Activated naive CD8-positive, alpha-beta T cell treated with anti-CD3 and anti-CD28 coated beads, Interleukin-2, amount 10 ng/mL, durations not matched to agents 7 days and 5 days (primary cell): ENCODE measurements around the gene CHERP. TPM values are rescaled to one million over a fixed set of nuclear protein-coding genes. Genes with fewer than 3 reads are reported as not detected.
A peak's percentile ranks its signal among the peaks of the same experiment; 100 is the strongest.
"Not testable (repeated sequence)": the region's sequence is repeated elsewhere in the genome, so short reads cannot be mapped to it uniquely, and the experiment has no call there.

Experiments used
- ATAC-seq: fragments of 150-1000 bp; cut with Tn5 transposase; one replicate; pipeline ENCODE4 v1.10.0; 2021; ENCODE audit warnings: low read depth, moderate library complexity
- POLR2A ChIA-PET: fragments of 350-600 bp; sonication (Branson Sonifier 250); formaldehyde crosslinking; loops from one replicate; lab custom pipeline; 2021; ENCODE audit warnings: antibody characterized with exemption; lab: Charles Lee
- DNase-seq: peaks from one replicate; pipeline ENCODE4 v3.0.0; 2021
- H3K27ac Mint-ChIP-seq: one replicate; pipeline ENCODE4 v1.8.0; 2022; ENCODE audit warnings: mild to moderate bottlenecking, mixed read lengths
- H3K27me3 Mint-ChIP-seq: one replicate; pipeline ENCODE4 v1.8.0; 2022; ENCODE audit warnings: mild to moderate bottlenecking, moderate library complexity, mixed read lengths
- H3K36me3 Mint-ChIP-seq: one replicate; pipeline ENCODE4 v1.8.0; 2021; ENCODE audit warnings: mild to moderate bottlenecking, mixed read lengths
- H3K4me1 Mint-ChIP-seq: one replicate; pipeline ENCODE4 v1.8.0; 2021; ENCODE audit warnings: mixed read lengths
- H3K4me3 Mint-ChIP-seq: one replicate; pipeline ENCODE4 v1.8.0; 2022; ENCODE audit warnings: mild to moderate bottlenecking, moderate library complexity, mixed read lengths
- H3K9me3 Mint-ChIP-seq: one replicate; pipeline ENCODE4 v1.8.0; 2021; ENCODE audit warnings: mixed read lengths
- total RNA-seq, 2 experiments: library from RNA; stranded (reverse); gene quantifications; one replicate each; pipeline ENCODE4 v1.2.3, GENCODE V29; 2021

CHERP gene
- total RNA-seq, 2 experiments from 2014 or later, result 65.5 to 67.0 TPM

DNA sequence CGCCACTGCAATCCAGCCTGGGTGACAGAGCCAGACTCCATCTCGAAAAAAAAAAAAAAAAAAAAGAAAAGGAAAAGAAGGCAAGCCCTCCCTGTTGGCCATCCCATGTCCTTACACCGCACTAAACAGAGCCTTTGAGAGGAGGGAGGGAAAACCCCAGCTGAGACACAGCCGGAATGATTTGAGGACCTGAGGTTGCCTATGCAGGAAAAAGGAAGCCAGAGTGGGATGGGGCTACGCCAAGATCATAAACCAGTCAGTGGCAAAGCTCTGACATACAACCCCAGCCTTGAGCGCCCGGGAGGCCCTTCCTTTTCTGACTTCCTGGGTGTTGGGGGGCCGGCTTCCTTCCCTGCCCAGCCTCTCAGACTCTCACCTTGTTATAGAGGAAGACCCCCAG, 12.5 kb upstream of the CHERP start:
- Mint-ChIP-seq H3K27ac (peak overlapping the region; percentile 25), H3K9me3 (no peaks in the 10 kb centered on the region), H3K4me1 (peaks cover 11% of the 10 kb centered on the region), H3K36me3 (peaks cover 36% of the 10 kb centered on the region), H3K27me3 (no peaks in the 10 kb centered on the region), H3K4me3 (no peak overlapping the region)
- DNase-seq, result no peak
- no peak for ATAC-seq
- POLR2A ChIA-PET, result no interaction called here

DNA sequence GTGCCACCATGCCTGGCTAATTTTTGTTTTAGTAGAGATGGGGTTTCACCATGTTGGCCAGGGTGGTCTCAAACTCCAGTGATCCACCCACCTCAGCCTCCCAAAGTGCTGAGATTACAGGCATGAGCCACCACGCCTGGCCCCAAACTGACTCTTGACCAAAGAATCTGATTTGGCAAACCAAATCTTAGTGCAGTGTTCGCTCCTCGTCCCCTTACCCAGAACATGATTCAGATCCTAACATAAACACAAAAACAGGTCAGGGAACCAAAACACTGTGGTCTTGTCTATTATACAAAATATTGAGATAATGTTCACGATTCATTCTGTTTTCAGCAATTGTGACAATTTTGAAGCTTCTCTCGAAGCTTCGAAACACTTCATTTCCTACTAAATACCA, 9.7 kb upstream of the CHERP start:
- not testable (repeated sequence) for ATAC-seq, DNase-seq, H3K27ac Mint-ChIP-seq, H3K27me3 Mint-ChIP-seq, H3K9me3 Mint-ChIP-seq, H3K4me3 Mint-ChIP-seq
- H3K4me1 Mint-ChIP-seq, result peaks cover 16% of the 10 kb centered on the region
- peaks cover 23% of the 10 kb centered on the region for H3K36me3 Mint-ChIP-seq
- POLR2A ChIA-PET, result interaction anchor here (0.7 to 1.2 kb wide), 2 partner anchors 12 to 252 kb away, joined by 4 read pairs; no protein-coding TSS in a partner anchor

DNA sequence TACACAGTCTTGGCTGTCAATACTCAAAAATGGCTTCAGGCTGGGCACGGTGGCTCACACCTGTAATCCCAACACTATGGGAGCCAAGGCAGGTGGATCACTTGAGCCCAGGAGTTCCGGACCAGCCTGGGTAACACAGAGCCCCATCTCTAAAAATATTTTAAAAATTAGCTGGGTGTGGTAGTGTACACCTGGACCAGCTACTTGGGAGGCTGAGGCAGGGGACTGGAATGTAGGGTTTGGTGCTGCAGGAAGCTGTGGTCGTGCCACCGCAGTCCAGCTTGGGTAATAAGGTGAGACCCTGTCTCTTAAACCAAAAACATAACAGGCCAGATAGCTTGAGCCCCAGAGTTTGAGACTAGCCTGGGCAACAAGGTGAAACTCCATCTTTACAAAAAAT, 6.7 kb upstream of the CHERP start:
- Mint-ChIP-seq H3K36me3 (peaks cover 24% of the 10 kb centered on the region), H3K4me1 (peaks cover 20% of the 10 kb centered on the region), H3K27me3 (no peaks in the 10 kb centered on the region), H3K4me3 (no peak overlapping the region), H3K9me3 (no peaks in the 10 kb centered on the region), H3K27ac (no peak overlapping the region)
- ATAC-seq (no peak), DNase-seq (no peak)
- POLR2A ChIA-PET, result no interaction called here

DNA sequence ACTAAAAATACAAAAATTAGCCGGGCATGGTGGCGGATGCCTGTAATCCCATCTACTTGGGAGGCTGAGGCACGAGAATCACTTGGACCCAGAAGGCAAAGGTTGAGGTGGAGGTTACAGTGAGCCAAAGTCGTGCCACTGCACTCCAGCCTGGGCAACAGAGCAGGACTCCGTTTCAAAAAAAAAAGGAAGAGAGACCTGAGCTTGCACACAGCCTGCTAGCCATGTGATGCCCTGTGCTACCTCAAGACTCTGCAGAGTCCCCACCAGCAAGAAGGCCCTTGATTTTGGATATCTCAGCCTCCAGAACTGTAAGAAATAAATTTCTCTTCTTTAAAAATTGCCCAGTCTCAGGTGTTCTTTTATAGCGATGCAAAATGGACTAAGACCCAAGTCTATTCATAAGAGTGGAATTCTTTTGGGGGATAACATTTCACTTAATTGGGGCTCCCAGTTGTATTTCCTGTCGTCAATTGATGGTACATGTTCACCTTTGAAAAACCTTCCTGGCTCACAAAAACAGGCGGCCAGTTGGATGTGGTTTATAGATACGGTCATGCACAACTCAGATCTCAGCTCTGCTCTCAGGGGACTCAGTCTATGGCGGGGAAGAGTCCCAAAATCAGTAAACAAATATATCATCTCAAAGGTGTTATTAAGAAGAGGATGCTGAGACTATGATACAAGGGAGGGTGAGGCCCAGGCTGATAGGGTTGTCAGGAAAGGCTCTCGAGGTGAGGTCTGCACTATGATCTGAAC, 2.4 kb upstream of the CHERP start:
- Mint-ChIP-seq H3K4me3 (peak overlapping the region; percentile 44), H3K36me3 (peaks cover 25% of the 10 kb centered on the region), H3K27ac (peak overlapping the region; percentile 35), H3K4me1 (peaks cover 36% of the 10 kb centered on the region), H3K27me3 (no peaks in the 10 kb centered on the region), H3K9me3 (no peaks in the 10 kb centered on the region)
- POLR2A ChIA-PET, result interaction anchor here (0.6 to 2.1 kb wide), 2 partner anchors 48 to 83 kb away, joined by 6 to 9 read pairs; partner anchors contain the start of gene MED26
- ATAC-seq (no peak), DNase-seq (no peak)

DNA sequence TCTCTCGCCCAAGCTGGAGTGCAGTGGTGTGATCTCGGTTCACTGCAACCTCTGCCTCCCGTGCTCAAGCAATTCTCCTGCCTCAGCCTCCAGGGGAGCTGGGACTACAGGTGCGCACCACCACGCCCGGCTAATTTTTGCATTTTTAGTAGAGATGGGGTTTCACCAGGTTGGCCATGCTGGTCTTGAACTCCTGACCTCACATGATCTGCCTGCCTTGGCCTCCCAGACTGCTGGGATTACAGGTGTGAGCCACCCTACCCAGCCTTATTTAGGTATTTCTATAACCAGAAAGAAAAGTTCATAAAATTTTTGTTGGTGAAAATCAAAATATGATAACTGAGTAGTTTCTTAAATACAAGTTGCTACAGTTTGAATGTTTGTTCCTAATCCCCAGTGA, 1.5 kb upstream of the CHERP start:
- peak overlapping the region; percentile 95 for H3K4me3 Mint-ChIP-seq
- POLR2A ChIA-PET, result interaction anchor here (0.6 to 2.5 kb wide), 8 partner anchors 27 to 117 kb away, joined by 3 to 28 read pairs (median 7); partner anchors contain the start of genes MED26 and TMEM38A
- not testable (repeated sequence) for ATAC-seq, DNase-seq, H3K27me3 Mint-ChIP-seq, H3K9me3 Mint-ChIP-seq
- peak overlapping the region; percentile 87 for H3K27ac Mint-ChIP-seq
- peaks cover 32% of the 10 kb centered on the region for H3K36me3 Mint-ChIP-seq
- H3K4me1 Mint-ChIP-seq, result peaks cover 36% of the 10 kb centered on the region

DNA sequence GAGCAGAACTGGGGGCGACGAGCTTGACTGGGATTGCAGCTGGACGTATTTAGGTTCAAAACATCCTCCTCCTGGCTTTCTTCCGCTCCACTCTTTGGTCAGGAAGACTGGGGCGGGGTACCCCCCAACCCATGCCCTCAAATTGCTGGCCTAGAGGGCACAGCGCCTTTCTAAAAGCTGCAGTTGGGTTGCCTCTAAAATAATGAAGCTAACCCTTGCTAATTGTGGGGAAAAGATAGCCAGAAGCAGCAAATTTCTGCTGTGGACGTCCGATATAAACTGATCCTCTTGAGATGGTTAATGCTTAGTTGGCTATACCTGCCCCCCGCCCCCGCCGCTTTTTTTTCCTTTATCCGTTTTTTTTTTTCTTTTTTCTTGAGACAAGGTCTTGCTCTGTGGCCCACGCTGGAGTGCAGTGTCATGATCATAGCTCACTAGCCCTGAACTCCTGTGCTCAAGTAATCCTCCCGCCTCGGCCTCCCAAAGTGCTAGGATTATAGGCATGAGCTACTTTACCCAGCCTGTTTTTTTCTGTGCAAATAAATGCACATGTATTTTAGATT, 754 bp upstream of the CHERP start:
- ATAC-seq, result no peak
- H3K27ac Mint-ChIP-seq, result peak overlapping the region; percentile 87
- H3K27me3 Mint-ChIP-seq, result no peaks in the 10 kb centered on the region
- no peaks in the 10 kb centered on the region for H3K9me3 Mint-ChIP-seq
- no peak for DNase-seq
- H3K36me3 Mint-ChIP-seq, result peaks cover 38% of the 10 kb centered on the region
- H3K4me1 Mint-ChIP-seq, result peaks cover 41% of the 10 kb centered on the region
- peak overlapping the region; percentile 95 for H3K4me3 Mint-ChIP-seq
- POLR2A ChIA-PET, result interaction anchor here (0.7 to 2.5 kb wide), 13 partner anchors 22 to 118 kb away, joined by 3 to 28 read pairs (median 5); partner anchors contain the start of genes MED26, SLC35E1 and TMEM38A

DNA sequence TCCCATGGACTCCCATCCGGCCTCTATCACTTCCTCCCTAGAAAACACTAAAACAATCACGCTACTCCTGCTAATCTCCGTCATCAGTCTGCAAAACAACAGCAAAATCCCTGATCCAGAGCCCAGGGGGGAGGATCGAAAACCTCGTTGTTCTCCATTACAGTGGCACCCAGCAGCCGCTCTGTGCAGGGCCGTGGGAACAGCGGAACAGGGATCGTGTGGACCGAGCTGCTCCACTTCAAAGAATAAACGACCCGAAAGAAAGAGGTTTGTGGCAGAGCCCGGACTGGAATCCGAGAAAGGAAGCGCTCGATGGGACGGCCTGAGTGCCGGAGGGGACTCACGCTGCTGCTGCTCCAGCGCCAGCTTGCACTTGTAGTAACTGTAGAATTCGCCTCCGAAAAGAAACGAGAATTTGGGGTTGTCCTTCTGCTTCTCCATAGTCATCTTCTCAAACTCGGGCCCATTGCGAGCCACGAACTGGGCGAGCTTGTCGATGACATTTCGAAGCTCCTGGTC, 652 bp downstream of the CHERP start:
- ATAC-seq, result peak; percentile 3
- H3K9me3 Mint-ChIP-seq, result no peaks in the 10 kb centered on the region

DNA sequence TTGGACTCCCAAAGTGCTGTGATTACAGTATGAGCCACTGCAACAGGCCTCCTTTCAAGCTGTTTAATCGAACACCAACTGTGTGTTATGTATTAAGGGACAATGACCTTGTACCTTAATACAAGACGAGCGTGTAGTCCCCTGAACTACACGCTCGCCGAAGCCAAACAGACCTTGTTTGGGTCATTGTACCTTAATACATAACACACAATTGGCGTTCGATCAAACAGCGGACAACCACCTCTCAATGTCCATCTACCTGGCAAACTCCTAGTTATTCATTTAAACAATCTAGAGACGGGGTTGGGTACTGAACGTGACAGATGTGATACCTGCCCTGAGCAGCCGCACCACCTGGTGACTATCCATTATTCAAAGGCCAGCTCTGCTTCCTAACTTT, 1.3 kb downstream of the CHERP start:
- no peak for ATAC-seq
- Mint-ChIP-seq H3K4me1 (peaks cover 40% of the 10 kb centered on the region), H3K9me3 (no peaks in the 10 kb centered on the region), H3K36me3 (peaks cover 44% of the 10 kb centered on the region), H3K27me3 (no peaks in the 10 kb centered on the region), H3K27ac (peak overlapping the region; percentile 80), H3K4me3 (peak overlapping the region; percentile 95)
- DNase-seq, result no peak
- POLR2A ChIA-PET, result interaction anchor here (0.7 to 1.4 kb wide), 3 partner anchors 26 to 44 kb away, joined by 3 to 4 read pairs (median 3); no protein-coding TSS in a partner anchor

More for the DNA sequence above, 652 bp downstream of the CHERP start:
- H3K4me1 Mint-ChIP-seq, result peaks cover 40% of the 10 kb centered on the region
- peaks cover 43% of the 10 kb centered on the region for H3K36me3 Mint-ChIP-seq
- DNase-seq, result no peak
- H3K27ac Mint-ChIP-seq, result peak overlapping the region; percentile 80
- POLR2A ChIA-PET, result interaction anchor here (0.7 to 2.5 kb wide), 6 partner anchors 25 to 86 kb away, joined by 3 to 28 read pairs (median 4); partner anchors contain the start of gene MED26
- H3K27me3 Mint-ChIP-seq, result no peaks in the 10 kb centered on the region
- peak overlapping the region; percentile 95 for H3K4me3 Mint-ChIP-seq

DNA sequence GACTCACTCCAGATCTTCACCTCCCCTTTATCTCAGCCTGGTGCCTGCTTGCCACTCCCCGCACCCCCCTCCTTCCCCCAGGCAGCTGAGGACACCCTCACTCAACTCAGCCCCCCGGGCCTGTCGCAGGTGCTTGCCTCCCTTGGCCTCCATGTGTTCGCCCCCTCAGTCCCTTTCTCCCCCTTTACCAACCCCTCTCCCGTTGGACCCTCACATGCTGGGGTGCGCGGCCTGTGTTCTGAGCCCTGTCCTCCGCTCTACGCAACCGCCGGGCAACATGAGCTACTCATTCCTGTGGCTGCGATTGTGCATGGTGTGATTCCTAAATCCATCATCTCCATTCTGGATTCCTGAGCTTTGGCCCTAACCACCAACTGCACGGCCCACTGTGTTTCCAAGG, 5.1 kb downstream of the CHERP start:
- Mint-ChIP-seq H3K27ac (peak overlapping the region; percentile 44), H3K4me3 (no peak overlapping the region), H3K36me3 (peaks cover 44% of the 10 kb centered on the region), H3K9me3 (no peaks in the 10 kb centered on the region), H3K4me1 (peaks cover 23% of the 10 kb centered on the region), H3K27me3 (no peaks in the 10 kb centered on the region)
- POLR2A ChIA-PET, result interaction anchor here (1.2 kb wide), 1 partner anchor 135 kb away, joined by 3 read pairs; no protein-coding TSS in a partner anchor
- ATAC-seq (no peak), DNase-seq (no peak)

DNA sequence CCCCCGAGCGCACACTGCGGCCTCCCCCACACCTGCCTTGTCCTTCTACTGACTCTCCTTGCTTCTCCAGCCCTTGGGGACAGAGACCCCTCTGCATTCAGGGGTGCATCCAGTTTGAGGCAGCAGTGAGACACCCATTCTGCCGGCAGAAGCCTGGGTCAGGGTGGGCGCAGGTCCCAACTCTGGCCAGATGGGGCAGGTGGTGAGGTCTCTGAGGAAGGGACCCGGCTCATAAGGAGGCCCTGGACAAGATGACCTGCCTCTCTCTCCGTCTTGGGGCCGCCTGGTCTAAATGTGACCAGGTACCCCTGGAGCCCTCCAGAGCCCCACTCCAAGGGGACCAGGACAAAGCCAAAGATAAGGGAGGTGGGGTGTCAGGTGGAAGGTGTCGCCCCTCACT, 6.1 kb downstream of the CHERP start:
- Mint-ChIP-seq H3K4me1 (peaks cover 18% of the 10 kb centered on the region), H3K27ac (no peak overlapping the region), H3K36me3 (peaks cover 45% of the 10 kb centered on the region), H3K27me3 (no peaks in the 10 kb centered on the region), H3K9me3 (no peaks in the 10 kb centered on the region), H3K4me3 (no peak overlapping the region)
- POLR2A ChIA-PET, result no interaction called here
- no peak for DNase-seq
- ATAC-seq, result no peak

DNA sequence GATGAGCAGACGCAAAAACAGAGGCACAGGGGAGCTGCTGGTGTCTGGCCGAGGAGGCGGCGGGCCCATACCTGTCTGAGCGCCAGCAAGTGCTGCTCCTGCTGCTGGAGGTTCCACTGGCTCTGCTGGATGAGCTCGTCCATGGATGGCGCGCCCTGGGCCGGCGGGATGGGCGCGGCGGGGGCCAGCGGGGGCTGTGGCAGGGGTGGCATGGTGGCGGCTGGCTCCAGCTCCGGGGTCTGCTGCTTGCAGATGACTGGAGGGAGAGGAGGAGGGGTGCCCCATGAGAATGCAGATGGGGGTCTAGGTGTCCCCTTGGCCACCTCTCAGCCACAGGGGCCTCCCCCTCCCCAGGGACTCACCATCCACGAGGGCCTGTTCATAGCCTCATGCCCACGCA, 6.9 kb downstream of the CHERP start:
- Mint-ChIP-seq H3K36me3 (peaks cover 42% of the 10 kb centered on the region), H3K4me3 (no peak overlapping the region), H3K27ac (no peak overlapping the region), H3K27me3 (no peaks in the 10 kb centered on the region), H3K4me1 (peaks cover 15% of the 10 kb centered on the region), H3K9me3 (no peaks in the 10 kb centered on the region)
- no peak for ATAC-seq
- DNase-seq, result no peak
- POLR2A ChIA-PET, result no interaction called here

DNA sequence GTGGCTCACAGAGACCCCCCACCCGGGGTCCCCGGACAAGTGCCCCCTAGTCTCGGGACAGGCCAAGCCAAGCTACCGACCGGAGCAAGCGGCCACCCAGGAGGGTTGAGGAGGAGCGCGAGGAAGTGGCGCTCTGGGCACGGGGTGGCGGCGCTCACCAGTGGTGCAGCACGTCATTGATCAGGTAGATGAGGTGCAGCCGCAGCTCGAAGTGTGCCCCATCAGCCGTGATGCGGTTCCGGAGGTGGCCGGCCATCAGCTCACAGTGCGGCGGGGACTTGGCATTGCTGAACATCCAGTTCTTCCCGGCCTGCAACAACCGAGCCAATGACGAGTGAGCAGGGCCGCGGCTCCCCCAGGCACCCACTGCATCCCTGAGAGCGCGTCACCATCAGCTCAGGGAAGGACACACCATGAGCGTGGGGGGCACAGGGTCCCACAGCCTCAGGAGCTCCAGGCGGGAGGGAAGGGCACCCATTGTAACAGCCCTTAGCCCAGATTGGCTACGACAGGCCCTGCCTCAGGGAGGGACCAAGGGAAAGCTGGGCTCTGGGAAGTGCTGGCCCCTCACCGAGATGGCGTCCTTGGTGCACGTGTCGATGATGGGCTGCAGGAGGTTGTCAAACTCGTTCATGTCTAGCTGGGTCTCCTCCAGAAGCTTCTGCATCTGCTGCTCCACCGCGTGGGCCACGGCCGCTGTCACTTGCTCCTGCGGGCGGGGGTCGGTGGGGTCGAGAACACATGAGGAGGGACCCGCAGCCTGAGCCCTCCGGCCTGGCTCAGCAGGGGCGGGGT, 9.6 kb downstream of the CHERP start:
- peaks cover 21% of the 10 kb centered on the region for H3K36me3 Mint-ChIP-seq
- no peak overlapping the region for H3K4me3 Mint-ChIP-seq
- no peak overlapping the region for H3K27ac Mint-ChIP-seq
- no peaks in the 10 kb centered on the region for H3K27me3 Mint-ChIP-seq
- POLR2A ChIA-PET, result interaction anchor here (1.2 kb wide), 1 partner anchor 15 kb away, joined by 4 read pairs; no protein-coding TSS in a partner anchor
- H3K4me1 Mint-ChIP-seq, result no peaks in the 10 kb centered on the region
- no peak for DNase-seq
- no peak for ATAC-seq
- H3K9me3 Mint-ChIP-seq, result no peaks in the 10 kb centered on the region

DNA sequence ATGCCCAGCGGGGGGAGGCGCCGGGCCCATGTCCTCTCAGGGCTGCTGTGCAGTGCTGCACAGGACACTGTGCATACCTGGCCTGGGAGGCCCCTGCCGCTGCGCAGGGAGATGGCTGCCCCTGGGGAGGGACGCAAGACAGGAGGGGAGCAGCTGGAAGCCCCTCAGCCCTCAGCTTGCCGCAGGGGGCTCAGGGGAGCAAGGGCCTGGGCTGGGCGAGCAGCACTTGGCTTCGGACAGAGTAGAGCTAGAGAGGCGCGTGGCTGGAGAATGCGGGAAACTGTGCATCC, 10.9 kb downstream of the CHERP start:
- POLR2A ChIA-PET, result interaction anchor here (0.6 kb wide), 1 partner anchor 387 kb away, joined by 3 read pairs; no protein-coding TSS in a partner anchor
- H3K27me3 Mint-ChIP-seq, result no peaks in the 10 kb centered on the region
- H3K27ac Mint-ChIP-seq, result no peak overlapping the region
- H3K4me3 Mint-ChIP-seq, result no peak overlapping the region
- DNase-seq (no peak), ATAC-seq (no peak)
- H3K36me3 Mint-ChIP-seq, result peaks cover 17% of the 10 kb centered on the region
- H3K9me3 Mint-ChIP-seq, result no peaks in the 10 kb centered on the region
- no peaks in the 10 kb centered on the region for H3K4me1 Mint-ChIP-seq
